ENCODE measurements around the gene WNT1. TPM values are rescaled to one million over a fixed set of nuclear protein-coding genes. Genes with fewer than 3 reads are reported as not detected.

The WNT1 gene
- polyA plus RNA-seq, 1 donor from 2014 or later, result not detected

DNA sequence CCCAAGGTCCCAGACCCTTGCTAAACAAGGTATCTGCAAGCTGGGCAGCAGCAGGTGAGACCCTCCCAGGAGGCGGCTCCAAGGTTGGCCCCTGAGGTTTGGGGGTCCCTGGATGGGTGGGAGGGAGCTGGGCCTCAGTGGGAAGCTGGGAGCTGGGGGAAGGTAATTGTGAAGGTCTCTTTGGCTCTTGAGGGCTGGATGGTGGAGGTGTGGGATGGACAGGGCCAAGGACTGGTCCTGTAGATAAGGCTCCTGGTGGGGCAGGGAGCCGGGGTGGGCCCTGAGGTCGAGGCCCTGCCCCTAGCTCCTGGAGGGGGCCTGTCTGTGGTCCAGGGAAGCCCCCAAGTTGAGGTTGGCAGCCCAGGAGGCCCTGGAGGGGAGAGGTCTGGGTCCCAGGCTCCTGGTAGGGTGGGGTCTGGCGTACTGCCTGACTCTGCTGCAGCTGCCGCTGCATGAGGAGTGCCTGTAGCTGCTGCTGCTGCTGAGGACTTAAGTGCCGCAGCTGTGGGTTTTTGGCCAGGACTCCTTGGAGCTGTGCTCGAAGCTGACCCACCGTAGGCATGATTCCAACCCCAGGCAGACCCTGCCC, 53.5 kb downstream of the WNT1 start:
- no peaks in the 10 kb centered on the region for H3K27me3 ChIP-seq (ENCODE audit: insufficient read depth, low read depth, low read length)
- no peaks in the 10 kb centered on the region for H3K79me2 ChIP-seq (replicated peaks; ENCODE audit: insufficient read depth, low read length)
- H3K4me2 ChIP-seq (ENCODE audit: low read length), result no peak overlapping the region
- H2AFZ ChIP-seq (ENCODE audit: low read depth, low read length), result no peak overlapping the region
- no peaks in the 10 kb centered on the region for H4K20me1 ChIP-seq (ENCODE audit: insufficient read depth)
- TF ChIP-seq RAD21 (conservative IDR thresholded peaks at IDR 0.05) (no peak), EZH2 (IDR thresholded peaks at IDR 0.05; ENCODE audit: borderline replicate concordance, insufficient read depth, low read length, poor library complexity, severe bottlenecking) (no peak), MXI1 (conservative IDR thresholded peaks at IDR 0.05; ENCODE audit: poor library complexity, severe bottlenecking) (no peak), POLR2AphosphoS5 (IDR thresholded peaks at IDR 0.05) (no peak), EP300 (conservative IDR thresholded peaks at IDR 0.05; ENCODE audit: poor library complexity, severe bottlenecking) (no peak), SMC3 (conservative IDR thresholded peaks at IDR 0.05; ENCODE audit: poor library complexity) (no peak), TAF1 (IDR thresholded peaks at IDR 0.05; ENCODE audit: low read depth) (no peak)
- TF ChIP-seq, protein P1, sequence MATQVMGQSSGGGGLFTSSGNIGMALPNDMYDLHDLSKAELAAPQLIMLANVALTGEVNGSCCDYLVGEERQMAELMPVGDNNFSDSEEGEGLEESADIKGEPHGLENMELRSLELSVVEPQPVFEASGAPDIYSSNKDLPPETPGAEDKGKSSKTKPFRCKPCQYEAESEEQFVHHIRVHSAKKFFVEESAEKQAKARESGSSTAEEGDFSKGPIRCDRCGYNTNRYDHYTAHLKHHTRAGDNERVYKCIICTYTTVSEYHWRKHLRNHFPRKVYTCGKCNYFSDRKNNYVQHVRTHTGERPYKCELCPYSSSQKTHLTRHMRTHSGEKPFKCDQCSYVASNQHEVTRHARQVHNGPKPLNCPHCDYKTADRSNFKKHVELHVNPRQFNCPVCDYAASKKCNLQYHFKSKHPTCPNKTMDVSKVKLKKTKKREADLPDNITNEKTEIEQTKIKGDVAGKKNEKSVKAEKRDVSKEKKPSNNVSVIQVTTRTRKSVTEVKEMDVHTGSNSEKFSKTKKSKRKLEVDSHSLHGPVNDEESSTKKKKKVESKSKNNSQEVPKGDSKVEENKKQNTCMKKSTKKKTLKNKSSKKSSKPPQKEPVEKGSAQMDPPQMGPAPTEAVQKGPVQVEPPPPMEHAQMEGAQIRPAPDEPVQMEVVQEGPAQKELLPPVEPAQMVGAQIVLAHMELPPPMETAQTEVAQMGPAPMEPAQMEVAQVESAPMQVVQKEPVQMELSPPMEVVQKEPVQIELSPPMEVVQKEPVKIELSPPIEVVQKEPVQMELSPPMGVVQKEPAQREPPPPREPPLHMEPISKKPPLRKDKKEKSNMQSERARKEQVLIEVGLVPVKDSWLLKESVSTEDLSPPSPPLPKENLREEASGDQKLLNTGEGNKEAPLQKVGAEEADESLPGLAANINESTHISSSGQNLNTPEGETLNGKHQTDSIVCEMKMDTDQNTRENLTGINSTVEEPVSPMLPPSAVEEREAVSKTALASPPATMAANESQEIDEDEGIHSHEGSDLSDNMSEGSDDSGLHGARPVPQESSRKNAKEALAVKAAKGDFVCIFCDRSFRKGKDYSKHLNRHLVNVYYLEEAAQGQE (IDR thresholded peaks at IDR 0.05; ENCODE audit: borderline replicate concordance), result no peak
- TF ChIP-seq, protein P2, sequence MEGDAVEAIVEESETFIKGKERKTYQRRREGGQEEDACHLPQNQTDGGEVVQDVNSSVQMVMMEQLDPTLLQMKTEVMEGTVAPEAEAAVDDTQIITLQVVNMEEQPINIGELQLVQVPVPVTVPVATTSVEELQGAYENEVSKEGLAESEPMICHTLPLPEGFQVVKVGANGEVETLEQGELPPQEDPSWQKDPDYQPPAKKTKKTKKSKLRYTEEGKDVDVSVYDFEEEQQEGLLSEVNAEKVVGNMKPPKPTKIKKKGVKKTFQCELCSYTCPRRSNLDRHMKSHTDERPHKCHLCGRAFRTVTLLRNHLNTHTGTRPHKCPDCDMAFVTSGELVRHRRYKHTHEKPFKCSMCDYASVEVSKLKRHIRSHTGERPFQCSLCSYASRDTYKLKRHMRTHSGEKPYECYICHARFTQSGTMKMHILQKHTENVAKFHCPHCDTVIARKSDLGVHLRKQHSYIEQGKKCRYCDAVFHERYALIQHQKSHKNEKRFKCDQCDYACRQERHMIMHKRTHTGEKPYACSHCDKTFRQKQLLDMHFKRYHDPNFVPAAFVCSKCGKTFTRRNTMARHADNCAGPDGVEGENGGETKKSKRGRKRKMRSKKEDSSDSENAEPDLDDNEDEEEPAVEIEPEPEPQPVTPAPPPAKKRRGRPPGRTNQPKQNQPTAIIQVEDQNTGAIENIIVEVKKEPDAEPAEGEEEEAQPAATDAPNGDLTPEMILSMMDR (IDR thresholded peaks at IDR 0.05; ENCODE audit: poor library complexity, severe bottlenecking), result no peak
- H3K9me3 ChIP-seq (ENCODE audit: low read length), result no peaks in the 10 kb centered on the region
- no peaks in the 10 kb centered on the region for H3F3A ChIP-seq (ENCODE audit: insufficient read depth, low read length, poor library complexity, severe bottlenecking)
- H3K27ac ChIP-seq (ENCODE audit: low read length), result no peak overlapping the region
- no peak overlapping the region for H3K4me3 ChIP-seq (ENCODE audit: low read length)
- H3K36me3 ChIP-seq (ENCODE audit: insufficient read depth, low read length), result no peaks in the 10 kb centered on the region
- no peak overlapping the region for H3K9ac ChIP-seq (ENCODE audit: low read length)
- no peaks in the 10 kb centered on the region for H3K9me2 ChIP-seq (ENCODE audit: insufficient read depth, low read length)

Small RNA genes lying within 50 kb of the gene (small RNA-seq; reads per million reads assigned to genes)
- 0 reads per million in 3 experiments for gene RNU6-940P

Other genes with a start within 250 kb of the WNT1 start
- gene ADCY6, start 189.2 kb upstream of the WNT1 start, polyA plus RNA-seq, result 43.1 and 48.2 TPM in 2 replicates
- gene CACNB3, start 159.8 kb upstream of the WNT1 start, polyA plus RNA-seq, result 123 and 129 TPM in 2 replicates
- 94.6 and 96.5 TPM in 2 replicates for gene DDX23, start 126.2 kb upstream of the WNT1 start, polyA plus RNA-seq
- gene RND1, start 112.5 kb upstream of the WNT1 start, polyA plus RNA-seq, result 1.3 and 5.8 TPM in 2 replicates
- gene FKBP11, start 52.8 kb upstream of the WNT1 start, polyA plus RNA-seq, result 24.5 and 24.9 TPM in 2 replicates
- gene ARF3, start 20.8 kb upstream of the WNT1 start, polyA plus RNA-seq, result 114 TPM in 2 replicates
- gene WNT10B, start 6.6 kb upstream of the WNT1 start, polyA plus RNA-seq, result 0.92 and 1.2 TPM in 2 replicates
- 0.20 and 0.51 TPM in 2 replicates for gene DDN, start 21.1 kb downstream of the WNT1 start, polyA plus RNA-seq
- 69.0 and 71.0 TPM in 2 replicates for gene PRKAG1, start 40.5 kb downstream of the WNT1 start, polyA plus RNA-seq
- gene KMT2D, start 82.5 kb downstream of the WNT1 start, polyA plus RNA-seq, result 14.1 and 15.8 TPM in 2 replicates
- 0.68 TPM in 1 of 2 replicates, not detected in the other for gene RHEBL1, start 91.7 kb downstream of the WNT1 start, polyA plus RNA-seq
- 0.28 and 0.66 TPM in 2 replicates for gene DHH, start 116.5 kb downstream of the WNT1 start, polyA plus RNA-seq
- gene LMBR1L, start 132.5 kb downstream of the WNT1 start, polyA plus RNA-seq, result 344 and 381 TPM in 2 replicates
- gene TUBA1B, start 153.1 kb downstream of the WNT1 start, polyA plus RNA-seq, result 573 and 605 TPM in 2 replicates
- 14,333 and 15,501 TPM in 2 replicates for gene TUBA1A, start 210.8 kb downstream of the WNT1 start, polyA plus RNA-seq